IPS-11a (cell line): Measurements from ENCODE around the gene DDI2.

Experiments
- H3K4me3 ChIP-seq: one replicate; pipeline ENCODE4 v1.5.1; 2013; ENCODE audit warnings: low read depth, low read length, control low read depth

DDI2 gene

DNA sequence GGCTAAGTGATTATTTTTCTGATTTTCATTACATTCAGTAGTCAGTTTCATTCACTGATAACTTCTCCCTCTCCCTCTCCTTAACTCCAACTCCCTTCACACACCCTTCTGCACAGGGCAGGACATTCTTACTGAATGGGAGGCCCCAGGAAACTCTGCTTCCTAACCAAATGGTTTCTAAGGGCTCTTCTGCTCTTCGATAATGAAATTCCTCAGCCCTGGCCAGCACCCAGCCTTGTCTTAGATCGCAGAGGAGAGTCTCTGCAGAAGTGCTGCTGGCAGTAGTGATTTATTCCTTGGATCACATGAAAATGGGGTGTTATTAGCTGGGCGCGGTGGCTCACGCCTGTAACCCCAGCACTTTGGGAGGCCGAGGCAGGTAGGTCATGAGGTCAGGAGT is 83.2 kb downstream of the DDI2 start:
- H3K4me3 ChIP-seq: no peak overlapping the region

DNA sequence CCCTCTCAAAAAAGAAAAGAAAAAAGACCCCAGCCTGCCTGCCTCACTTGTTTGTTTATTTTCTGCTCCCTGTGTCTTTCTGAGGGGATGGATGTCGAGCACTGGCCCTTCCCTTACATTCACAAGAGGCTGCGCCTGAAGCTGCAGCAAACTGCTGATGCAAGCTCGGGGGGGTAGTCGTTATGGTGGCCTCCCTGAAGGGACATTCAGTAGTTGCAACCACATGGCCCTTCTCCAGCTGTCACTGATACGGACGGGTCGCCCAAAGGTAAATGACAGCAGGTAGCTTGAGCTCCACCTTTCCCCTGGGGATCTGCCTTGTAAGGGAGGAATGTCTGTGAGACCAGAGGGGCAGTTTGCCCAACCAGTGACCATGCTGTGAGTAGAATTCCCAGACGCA is 84.5 kb downstream of the DDI2 start:
- H3K4me3 ChIP-seq: no peak overlapping the region

DNA sequence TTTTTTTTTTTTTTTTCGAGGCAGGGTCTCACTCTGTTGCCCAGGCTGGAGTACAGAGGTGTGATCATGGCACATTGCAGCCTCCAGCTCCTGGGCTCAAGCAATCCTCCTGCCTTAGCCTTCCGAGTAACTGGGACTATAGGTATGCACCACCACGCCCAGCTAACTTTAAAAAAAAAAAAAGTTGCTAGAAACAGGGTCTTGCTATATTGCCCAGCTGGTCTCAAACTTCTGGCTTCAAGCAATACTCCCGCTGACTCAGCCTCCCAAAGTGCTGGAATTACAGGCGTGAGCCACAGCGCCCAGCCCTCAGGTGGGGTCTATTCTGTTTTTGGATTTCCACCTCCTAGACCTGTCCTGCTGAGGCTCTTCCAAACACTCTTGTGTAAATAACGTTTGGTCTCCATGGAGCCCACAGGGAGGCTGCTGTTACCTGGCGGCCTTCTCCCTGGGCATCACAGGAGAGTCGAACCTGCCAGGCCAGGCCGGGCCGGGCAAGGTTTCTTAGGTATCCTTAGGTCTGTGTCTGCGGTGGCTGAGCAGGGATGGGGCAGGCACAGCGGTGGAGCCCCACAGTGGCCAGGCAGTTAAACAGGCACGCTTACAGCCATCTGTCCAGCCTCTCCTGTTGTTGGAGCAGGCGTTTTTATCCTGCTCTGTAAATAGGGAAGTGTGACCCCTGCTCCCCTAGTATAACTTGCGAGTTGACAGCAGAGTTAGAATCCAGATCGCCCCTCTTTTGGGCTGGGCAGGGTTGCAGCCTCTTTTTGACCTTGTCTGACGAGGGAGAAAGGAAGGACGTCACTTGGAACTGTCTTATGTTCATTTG is 85.7 kb downstream of the DDI2 start:
- H3K4me3 ChIP-seq: no peak overlapping the region

DNA sequence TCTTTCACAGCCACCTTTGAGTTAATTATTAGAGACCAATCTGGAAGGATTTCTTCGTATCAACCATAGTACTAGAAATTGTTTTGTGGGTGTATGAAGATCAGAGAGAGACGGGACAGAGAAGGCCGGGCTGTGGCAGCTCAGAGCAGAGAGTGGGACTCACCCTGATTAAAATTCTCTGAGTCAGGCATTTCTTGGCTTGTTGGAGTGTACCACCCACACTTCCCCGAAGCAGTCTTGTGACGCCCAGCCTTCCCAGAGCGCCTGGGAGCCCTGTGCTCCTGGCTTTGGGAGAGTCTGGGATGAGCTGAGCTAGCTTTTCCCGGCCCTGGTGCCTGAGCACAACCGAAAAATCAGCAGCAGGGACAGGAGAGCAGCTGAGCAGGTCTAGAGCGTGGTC is 86.3 kb downstream of the DDI2 start:
- no peak overlapping the region for H3K4me3 ChIP-seq

DNA sequence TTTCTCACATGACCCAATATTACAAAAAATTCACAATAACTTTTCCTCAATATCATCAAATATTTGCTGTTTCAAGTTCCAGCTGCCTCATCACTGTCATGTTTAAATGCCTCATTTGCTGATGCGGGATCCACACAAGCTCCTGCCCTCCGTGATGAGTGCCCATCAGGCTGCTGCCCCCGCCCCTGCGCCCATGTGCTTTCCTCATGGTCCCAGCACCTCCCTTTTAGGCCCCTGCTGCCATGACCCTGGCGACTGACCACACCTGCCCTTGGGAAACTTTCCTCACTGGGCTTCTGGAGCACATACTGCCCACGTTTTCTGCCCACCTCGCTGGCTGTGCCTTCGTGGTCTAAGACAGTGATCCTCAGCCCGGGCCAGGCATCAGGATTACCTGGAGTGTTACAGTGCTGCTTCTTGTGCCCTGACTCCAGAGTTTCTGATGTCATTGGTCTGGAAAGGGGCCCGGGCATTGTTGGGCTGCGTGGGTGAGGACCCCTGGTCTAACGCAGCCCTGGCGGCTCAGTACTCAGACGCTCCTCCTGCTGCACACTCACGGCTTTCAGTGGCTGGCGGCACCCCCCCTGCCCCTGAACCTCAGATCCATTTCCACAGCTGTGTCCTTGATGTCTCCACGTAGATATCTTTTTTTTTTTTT is 87.4 kb downstream of the DDI2 start:
- H3K4me3 ChIP-seq: no peak overlapping the region

DNA sequence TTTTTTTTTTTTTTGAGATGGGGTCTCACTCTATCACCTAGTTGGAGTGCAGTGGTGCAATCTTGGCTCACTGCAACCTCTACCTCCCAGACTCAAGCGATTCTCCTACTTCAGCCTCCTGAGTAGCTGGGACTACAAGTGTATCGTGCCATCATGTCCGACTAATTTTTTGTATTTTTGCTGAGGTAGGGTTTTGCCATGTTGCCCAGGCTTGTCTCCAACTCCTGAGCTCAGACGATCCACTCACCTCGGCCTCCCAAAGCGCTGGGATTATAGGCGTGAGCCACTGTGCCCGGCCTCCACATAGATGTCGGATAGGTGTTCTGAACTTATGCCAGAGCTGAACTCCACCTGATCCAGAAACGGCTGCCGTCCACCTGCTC is 87.9 kb downstream of the DDI2 start:
- no peak overlapping the region for H3K4me3 ChIP-seq

DNA sequence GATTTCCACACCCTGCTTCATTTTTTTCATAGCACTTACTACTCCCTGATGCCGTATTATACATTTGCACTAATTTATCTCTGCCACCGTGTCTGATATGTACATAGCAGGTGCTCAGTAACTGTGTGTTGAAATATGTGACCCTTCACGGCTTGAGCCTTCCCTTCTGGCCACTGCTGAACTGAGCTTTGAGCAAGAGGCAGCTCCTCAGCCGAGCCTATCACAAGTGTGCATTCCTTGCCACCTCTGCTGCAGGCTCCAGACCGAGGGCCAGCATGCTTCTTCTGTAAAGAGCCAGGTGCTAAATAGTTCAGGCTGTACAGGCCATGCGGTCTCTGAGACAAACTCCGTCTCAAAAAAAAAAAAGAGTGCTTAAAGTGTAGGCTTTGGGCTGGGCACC is 89.5 kb downstream of the DDI2 start:
- no peak overlapping the region for H3K4me3 ChIP-seq

DNA sequence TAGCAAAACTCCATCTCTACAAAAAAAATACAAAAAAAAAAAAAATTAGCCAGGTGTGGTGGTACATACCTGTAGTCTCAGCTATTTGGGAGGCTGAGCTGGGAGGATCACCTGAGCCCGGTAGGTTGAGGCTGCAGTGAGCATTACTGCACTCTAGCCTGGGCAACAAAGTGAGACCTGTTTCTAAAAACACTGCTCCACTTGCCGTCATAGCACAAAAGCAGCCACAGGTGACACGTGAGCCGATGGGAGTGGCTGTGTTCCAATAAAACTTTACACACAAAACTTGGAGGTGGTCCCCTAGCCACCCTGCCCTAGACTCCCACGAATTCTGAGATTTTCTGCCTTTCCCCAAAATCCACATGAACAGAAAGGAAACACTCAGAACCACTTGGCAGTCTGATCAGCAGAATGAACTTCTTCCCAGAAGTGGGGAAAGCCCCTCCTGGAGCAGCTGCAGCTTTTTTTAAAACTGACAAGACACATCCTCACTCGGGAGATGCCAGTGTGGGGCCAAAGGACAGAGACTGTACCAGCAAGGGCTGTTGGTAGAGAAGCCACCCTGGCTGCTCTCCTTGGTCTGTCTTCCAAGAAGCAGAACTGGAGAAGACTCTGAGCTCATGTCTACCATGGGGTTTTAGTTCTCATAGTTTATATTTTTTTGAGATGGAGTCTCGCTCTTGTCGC is 90.1 kb downstream of the DDI2 start:
- H3K4me3 ChIP-seq: no peak overlapping the region

DNA sequence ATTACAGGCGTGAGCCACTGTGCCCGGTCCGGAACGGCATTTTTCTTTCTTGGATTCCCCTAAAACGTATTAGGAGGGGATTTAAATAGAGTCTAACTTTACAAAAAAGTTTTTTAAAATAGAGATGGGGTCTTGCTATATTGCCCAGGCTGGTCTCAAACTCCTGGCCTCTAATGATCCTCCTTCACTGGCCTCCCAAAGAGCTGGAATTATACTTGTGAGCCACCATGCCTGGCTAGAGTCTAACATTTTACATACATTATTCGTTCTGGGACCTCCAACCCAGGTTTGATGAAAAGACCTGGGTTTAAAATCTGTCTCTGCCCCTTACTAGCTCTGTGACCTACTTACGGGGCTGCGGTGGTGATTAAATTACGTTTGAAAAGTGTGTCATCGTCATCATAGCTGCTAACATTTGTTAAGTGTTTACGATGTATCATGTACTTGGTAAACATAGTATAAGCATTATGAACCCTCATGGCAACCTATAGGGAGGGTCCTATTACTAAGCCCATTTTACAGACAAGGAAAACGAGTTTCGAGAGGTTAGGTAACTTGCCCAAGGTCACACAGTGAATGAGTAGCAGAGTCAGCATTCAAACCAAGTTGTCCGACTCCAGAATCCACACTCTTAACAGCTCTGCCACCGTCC is 91.4 kb downstream of the DDI2 start:
- H3K4me3 ChIP-seq: no peak overlapping the region

DNA sequence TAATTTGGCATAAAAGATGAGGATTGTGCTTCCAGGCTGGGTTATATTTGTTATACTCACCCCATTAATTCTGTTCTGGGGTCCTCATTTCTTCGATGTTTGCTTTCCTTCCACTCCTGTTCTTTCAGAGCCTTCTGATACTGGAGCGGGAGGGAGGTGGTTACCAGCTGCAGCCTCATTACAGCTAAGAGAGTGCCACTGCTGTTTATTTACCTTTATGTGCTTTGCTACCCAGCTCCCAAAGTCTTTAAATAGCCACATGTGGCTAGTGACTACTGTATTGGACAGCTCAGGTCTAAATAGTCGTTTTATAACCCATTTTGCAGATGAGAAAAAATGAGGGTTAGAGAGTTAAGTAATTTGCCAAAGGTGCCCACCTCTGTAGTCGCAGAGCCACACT is 92.0 kb downstream of the DDI2 start:
- no peak overlapping the region for H3K4me3 ChIP-seq

DNA sequence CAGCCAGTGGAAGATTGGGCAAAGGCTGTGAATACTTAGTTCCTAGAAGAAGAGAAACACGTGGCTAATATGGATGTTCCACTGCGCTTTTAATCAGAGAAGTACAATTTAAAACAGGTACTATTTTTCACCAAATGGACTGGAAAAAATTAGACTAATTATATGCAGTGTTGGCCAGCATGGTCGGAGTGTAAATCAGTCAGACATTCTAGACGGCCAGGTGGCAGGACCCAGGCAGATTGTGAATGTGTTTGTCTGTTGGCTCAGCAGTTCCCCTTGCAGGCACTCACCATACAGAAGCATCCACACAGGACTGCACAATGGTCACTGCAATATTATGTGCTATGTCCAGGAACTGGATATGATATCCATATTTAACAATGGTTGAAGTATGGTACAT is 94.9 kb downstream of the DDI2 start:
- H3K4me3 ChIP-seq: no peak overlapping the region

DNA sequence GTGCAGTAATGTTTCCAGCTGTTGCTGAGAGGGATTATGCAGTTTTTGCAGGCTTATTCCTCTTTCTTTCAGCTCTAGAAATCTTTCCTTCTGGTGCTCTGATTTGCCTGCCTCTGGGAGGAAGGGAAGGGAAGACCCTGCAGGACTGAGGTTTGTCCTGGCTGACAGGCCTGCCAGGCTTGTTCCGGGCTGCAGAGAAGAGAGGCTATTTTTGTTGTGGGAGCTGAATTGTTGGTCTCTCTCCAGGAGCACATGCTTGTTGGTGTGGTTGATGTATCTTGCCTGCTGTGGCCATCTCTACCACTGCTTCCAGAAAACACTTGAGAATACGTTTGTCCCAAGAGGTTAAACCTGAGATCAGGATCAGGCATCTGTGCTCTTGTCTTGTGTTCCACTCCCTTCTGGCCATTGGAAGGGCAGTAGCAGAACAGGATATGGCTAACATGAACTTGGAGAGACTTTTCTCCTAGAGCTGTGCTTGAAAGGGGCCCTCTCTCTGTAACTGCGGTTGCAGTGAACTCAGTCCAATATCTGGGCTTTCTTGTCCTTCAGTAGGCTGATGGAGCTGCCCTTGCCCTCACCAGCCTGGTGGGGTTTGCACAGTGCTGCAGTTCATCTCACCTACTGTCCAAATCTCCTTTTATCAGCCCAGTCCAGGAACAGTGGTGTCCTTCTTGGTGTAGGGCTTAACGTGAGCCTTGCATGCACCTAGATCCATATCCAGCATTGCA is 97.3 kb downstream of the DDI2 start:
- H3K4me3 ChIP-seq: no peak overlapping the region

DNA sequence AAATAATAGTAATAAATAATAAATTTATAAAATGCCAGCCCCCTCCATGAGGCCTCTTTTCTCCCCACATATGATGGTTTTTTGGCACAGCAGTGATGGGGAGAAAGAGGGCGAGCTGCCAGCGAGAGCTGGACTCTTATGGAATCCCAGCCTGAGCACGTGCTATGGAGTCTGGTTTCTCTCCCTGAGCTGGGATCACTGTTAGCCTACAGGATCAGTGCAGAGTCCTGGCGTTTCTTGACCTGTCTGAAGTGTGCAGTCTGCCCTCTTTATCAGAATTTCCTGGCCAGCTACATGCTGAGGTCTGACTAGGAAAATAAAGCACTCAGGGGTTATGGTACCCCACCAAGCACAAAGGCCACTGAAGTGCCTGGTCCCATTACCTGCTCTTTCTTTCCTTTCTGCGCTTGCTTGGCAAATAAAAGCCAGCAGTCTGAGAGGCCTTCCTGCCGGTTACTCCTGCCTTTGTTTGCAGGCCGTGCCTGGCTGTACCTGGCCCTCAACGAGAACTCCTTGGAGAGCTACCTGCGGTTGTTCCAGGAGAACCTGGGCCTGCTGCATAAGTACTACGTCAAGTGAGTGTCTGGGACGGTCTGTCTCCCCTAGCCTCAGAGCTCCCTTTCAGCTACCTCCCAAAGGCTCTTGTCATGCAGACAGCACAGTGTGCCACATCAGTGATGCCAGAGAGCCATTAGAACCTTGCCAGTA is 100.3 kb downstream of the DDI2 start:
- no peak overlapping the region for H3K4me3 ChIP-seq

DNA sequence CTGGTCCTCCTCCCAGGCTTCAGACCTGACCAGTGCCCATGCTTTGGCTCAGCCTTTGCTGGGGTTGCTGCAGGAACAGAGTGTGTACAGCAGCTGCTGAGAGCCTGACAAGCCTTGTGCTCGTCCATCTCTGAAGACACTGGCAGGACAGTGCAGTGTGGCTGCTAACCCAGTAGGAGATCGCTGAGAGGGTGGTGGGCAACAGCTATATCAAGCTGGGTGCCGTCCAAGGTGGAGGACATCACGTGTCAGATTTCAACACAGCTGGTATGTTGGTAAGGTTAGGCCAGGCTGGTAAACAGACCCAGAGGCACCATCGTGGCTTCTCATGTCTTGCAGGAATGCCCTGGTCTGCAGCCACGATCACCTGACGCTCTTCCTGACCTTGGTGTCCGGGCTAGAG is 100.9 kb downstream of the DDI2 start:
- no peak overlapping the region for H3K4me3 ChIP-seq
